GM12873 (cell line): ENCODE results near the gene CREBBP.

Experiments
- CTCF ChIP-seq: IDR thresholded peaks from 2 replicates; pipeline ENCODE4 v1.5.1; 2012; ENCODE audit warnings: low read depth, mild to moderate bottlenecking, moderate library complexity, low read length, control low read depth; ENCODE audit not compliant: insufficient read depth; ENCODE audit errors: missing control alignments

Gene CREBBP

GRCh38 chr16:3857189-3858043 is 23.1 kb downstream of the CREBBP start:
- TF ChIP-seq CTCF: no peak

- no peak for TF ChIP-seq CTCF
Measured at GRCh38 chr16:3856367-3857141, 24.0 kb downstream of the CREBBP start.

DNA sequence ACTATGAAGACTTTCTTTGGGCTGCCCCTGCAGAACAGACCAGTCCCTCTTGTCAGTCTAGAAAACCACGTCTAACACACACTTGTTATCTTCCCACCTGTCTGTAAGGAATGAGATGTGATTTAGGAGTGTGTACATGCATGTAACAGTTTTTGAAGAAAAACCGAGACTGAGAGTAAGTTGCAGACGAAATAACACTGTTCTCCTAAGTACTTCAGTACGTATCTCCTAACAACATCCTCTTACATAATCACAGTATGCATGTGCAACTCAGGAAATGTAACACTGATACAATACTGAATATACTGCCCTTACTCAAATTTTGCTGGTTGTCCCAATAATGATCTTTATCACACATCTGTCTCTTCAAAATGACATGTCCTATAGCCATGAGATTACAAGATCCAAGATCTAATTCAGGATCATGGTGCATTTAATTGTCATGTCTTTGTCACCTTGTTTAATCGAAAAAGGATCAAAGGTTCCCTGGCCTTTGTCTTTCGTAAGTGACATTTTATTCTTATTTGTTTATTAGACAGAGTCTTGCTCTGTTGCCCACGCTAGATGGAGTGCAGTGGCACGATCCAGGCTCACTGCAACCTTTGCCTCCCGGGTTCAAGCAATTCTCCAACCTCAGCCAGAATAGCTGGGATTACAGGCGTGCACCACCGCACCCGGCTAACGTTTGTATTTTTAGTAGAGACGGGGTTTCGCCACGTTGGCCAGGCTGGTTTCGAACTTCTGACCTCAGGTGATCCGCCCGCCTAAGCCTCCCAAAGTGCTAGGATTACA is 25.6 kb downstream of the CREBBP start:
- TF ChIP-seq CTCF: no peak

- no peak for TF ChIP-seq CTCF
Measured at GRCh38 chr16:3850544-3850899, 30.0 kb downstream of the CREBBP start.

- TF ChIP-seq CTCF: no peak
Measured at GRCh38 chr16:3849751-3850543, 30.6 kb downstream of the CREBBP start.

DNA sequence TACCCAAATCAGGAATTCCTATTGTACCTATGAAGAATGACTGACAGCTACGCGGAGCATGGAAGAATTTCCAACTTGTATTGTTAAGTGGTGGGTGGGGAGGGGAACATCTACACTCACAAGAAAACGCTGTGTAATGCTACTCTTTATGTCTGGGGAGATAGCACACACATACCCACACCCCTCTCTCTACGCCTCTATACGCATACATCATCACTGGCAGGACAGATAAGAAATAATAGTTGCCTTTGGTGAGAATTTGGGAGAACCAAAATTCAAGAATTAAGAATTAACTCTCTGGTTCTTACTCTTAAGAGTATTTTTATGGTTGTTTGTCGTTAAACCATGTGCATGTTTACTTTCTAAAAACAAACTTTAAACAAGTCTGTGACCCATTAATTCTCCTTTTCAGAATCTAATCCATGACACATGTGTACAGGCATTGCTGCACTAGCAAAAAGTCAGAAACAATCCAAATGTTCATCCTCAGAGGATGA is 33.9 kb downstream of the CREBBP start:
- no peak for TF ChIP-seq CTCF
